Heart left ventricle (tissue), 13 donors: Measurements from ENCODE around the gene KTN1.

ENCODE experiments used
- CTCF ChIP-seq, 12 donors: fragments of 200-600 bp; sonication (generic) in 4 of 12; IDR thresholded peaks; one replicate each; pipeline versions ENCODE4 v1.5.0 to v1.8.0; 2018 to 2022; ENCODE audit warnings: antibody characterized with exemption in 12 of 12, mild to moderate bottlenecking in 5 of 12
- POLR2A ChIP-seq, 2 donors: fragments of 450-650 bp; IDR thresholded peaks; one replicate each; pipeline ENCODE4 v1.6.1; 2017; ENCODE audit warnings: antibody characterized with exemption in 2 of 2, mild to moderate bottlenecking in 2 of 2, moderate library complexity in 2 of 2
- donor health status: ischemic (EF 13 %, LVEDD 7.1; RV severe dilation, severe dysfunction).
- donor health status: DM: no; HTN: yes; CAD: no.
- donor health status: DM: no; HTN: no; CAD: no.
- donor health status: ischemic (EF 25% LVEDD 6.9; RV normal size, moderate dysfunction).
- donor health status: ischemic (EF 25% LVEDD 5.7; RV mildly dilated, moderate dysfunction).
- donor health status: ischemic (EF 35%, LVEDD 5.7; RV mildly dilated, moderate dysfunction).
- donor health status: nonischemic (EF 11% LVEDD 7.7; RV severe dilation, severe dysfunction).
- donor health status: DM: yes; HTN: yes; CAD: no.
- donor health status: PGD.
- donor health status: ischemic (EF 29% LVEDD 5.4; RV normal size, mild dysfunction).
- donor health status: nonischemic (EF 23%, LVEDD 6.1; RV moderate dilation, normal function).

DNA sequence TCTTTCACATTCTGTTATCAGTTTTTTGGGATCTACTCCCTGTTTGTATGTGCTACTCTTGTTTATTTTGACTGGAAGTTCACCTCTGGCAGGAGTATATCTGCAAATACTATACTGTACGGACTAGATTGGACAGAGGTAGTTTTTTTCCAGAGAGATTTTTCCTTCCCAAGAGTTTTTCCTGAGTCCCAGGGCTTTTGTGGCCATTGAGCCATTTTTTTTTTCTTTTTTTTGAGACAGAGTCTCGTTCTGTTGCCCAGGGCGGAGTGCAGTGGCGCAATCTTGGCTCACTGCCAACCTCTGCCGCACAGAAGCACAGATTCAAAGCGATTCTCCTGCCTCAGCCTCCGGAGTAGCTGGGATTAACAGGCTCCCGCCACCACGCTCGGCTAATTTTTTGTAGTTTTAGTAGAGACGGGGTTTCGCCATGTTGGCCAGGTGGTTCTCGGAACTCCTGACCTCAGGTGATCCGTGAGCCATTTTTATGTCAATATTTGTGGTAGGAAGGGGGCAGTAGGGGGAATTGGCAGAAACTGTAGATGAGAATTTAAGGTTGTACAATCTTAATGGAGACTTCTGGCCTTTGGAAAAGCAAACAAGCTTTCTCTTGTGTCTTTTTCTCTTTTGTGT, 19.4 kb downstream of the KTN1 start:
- no peak for TF ChIP-seq CTCF (IDR thresholded peaks at IDR 0.05)
- no peak for TF ChIP-seq POLR2A (IDR thresholded peaks at IDR 0.05)
